Measurements from ENCODE around the gene GPR63. TPM values are rescaled to one million over a fixed set of nuclear protein-coding genes. Genes with fewer than 3 reads are reported as not detected.
A peak's percentile ranks its signal among the peaks of the same experiment; 100 is the strongest.

The GPR63 gene
- total RNA-seq, 1 experiment from 2014 or later, result 0.95 TPM

- Histone ChIP-seq H3K4me3 (ENCODE audit: low read depth in 2 of 2, low read length in 2 of 2) (peak overlapping the region; percentile 69 to 80), H3K4me1 (ENCODE audit: control insufficient read depth, insufficient read depth, low read length) (peaks cover 5% of the 10 kb centered on the region; the same call in 1 of the 2 replicates), H3K9me3 (ENCODE audit: control insufficient read depth, insufficient read depth, low read depth, low read length) (no peaks in the 10 kb centered on the region), H3K27me3 (ENCODE audit: control insufficient read depth, insufficient read depth, low read length) (peaks cover 15% of the 10 kb centered on the region; the same call in 1 of the 2 replicates), H3K36me3 (ENCODE audit: control insufficient read depth, insufficient read depth, low read length) (no peaks in the 10 kb centered on the region), H3K27ac (ENCODE audit: low read length) (peak overlapping the region; percentile 45; the same call in 1 of the 2 replicates)
- ChIA-PET CTCF (interaction anchor here (0.6 to 0.7 kb wide), 3 partner anchors 97 to 265 kb away, joined by 4 to 19 read pairs (median 5); no protein-coding TSS in a partner anchor), POLR2A (interaction anchor here (0.7 kb wide), 1 partner anchor 277 kb away, joined by 19 read pairs; no protein-coding TSS in a partner anchor)
- in situ Hi-C loops (cut with HindIII; ENCODE audit: low pct_unique_long_range_greater_than_20kb, low sequenced_read_pairs), result no loop called here
- ATAC-seq (peak; percentile 35), DNase-seq (ENCODE audit: low read depth, low spot score) (no peak)
- TF ChIP-seq, protein P1, sequence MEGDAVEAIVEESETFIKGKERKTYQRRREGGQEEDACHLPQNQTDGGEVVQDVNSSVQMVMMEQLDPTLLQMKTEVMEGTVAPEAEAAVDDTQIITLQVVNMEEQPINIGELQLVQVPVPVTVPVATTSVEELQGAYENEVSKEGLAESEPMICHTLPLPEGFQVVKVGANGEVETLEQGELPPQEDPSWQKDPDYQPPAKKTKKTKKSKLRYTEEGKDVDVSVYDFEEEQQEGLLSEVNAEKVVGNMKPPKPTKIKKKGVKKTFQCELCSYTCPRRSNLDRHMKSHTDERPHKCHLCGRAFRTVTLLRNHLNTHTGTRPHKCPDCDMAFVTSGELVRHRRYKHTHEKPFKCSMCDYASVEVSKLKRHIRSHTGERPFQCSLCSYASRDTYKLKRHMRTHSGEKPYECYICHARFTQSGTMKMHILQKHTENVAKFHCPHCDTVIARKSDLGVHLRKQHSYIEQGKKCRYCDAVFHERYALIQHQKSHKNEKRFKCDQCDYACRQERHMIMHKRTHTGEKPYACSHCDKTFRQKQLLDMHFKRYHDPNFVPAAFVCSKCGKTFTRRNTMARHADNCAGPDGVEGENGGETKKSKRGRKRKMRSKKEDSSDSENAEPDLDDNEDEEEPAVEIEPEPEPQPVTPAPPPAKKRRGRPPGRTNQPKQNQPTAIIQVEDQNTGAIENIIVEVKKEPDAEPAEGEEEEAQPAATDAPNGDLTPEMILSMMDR (IDR thresholded peaks at IDR 0.05), result no peak
- TF ChIP-seq TCF7L2 (IDR thresholded peaks at IDR 0.05; ENCODE audit: low read depth, low read length) (no peak), POLR2AphosphoS5 (IDR thresholded peaks at IDR 0.05; ENCODE audit: low read depth, low read length) (no peak), REST (IDR thresholded peaks at IDR 0.05; ENCODE audit: insufficient read depth in 1 of 2, low read depth in 2 of 2, low read length in 1 of 2) (no peak), SIN3A (IDR thresholded peaks at IDR 0.05; ENCODE audit: borderline replicate concordance, insufficient read depth, low read depth, low read length) (no peak)
- intact Hi-C loops (cut with micrococcal nuclease; ENCODE audit: unreplicated experiment), result no loop called here
- BruUV-seq (replicated peaks), result TSS peak; percentile 61
Observed at GRCh38 chr6:96836631-96837080, 621 bp downstream of the GPR63 start.

GRCh38 chr6:96834070-96834469, 3.2 kb downstream of the GPR63 start:
- CTCF ChIA-PET, result no interaction called here
- no TSS peak for BruUV-seq (replicated peaks)
- Histone ChIP-seq H3K27me3 (ENCODE audit: control insufficient read depth, insufficient read depth, low read length) (peaks cover 15% of the 10 kb centered on the region; the same call in 1 of the 2 replicates), H3K27ac (ENCODE audit: low read length) (no peak overlapping the region), H3K4me3 (ENCODE audit: low read depth in 2 of 2, low read length in 2 of 2) (no peak overlapping the region), H3K4me1 (ENCODE audit: control insufficient read depth, insufficient read depth, low read length) (peaks cover 5% of the 10 kb centered on the region; the same call in 1 of the 2 replicates), H3K36me3 (ENCODE audit: control insufficient read depth, insufficient read depth, low read length) (no peaks in the 10 kb centered on the region), H3K9me3 (ENCODE audit: control insufficient read depth, insufficient read depth, low read depth, low read length) (no peaks in the 10 kb centered on the region)
- intact Hi-C loops (cut with micrococcal nuclease; ENCODE audit: unreplicated experiment), result no loop called here
- POLR2A ChIA-PET, result no interaction called here
- TF ChIP-seq, protein P1 (IDR thresholded peaks at IDR 0.05), result no peak
- no peak for TF ChIP-seq POLR2AphosphoS5 (IDR thresholded peaks at IDR 0.05; ENCODE audit: low read depth, low read length)
- no peak for TF ChIP-seq TCF7L2 (IDR thresholded peaks at IDR 0.05; ENCODE audit: low read depth, low read length)
- TF ChIP-seq SIN3A (IDR thresholded peaks at IDR 0.05; ENCODE audit: borderline replicate concordance, insufficient read depth, low read depth, low read length), result no peak
- no peak for TF ChIP-seq REST (IDR thresholded peaks at IDR 0.05; ENCODE audit: insufficient read depth in 1 of 2, low read depth in 2 of 2, low read length in 1 of 2)
- ATAC-seq (no peak), DNase-seq (ENCODE audit: low read depth, low spot score) (no peak)
- in situ Hi-C loops (cut with HindIII; ENCODE audit: low pct_unique_long_range_greater_than_20kb, low sequenced_read_pairs), result no loop called here
